ENCODE data around the gene KCND3. TPM values are rescaled to one million over a fixed set of nuclear protein-coding genes. Genes with fewer than 3 reads are reported as not detected.
"Not testable (repeated sequence)": the region's sequence is repeated elsewhere in the genome, so short reads cannot be mapped to it uniquely, and the experiment has no call there.

KCND3 gene
- polyA plus RNA-seq, 3 donors, result 1.3 to 1.5 (median 1.4) TPM

DNA sequence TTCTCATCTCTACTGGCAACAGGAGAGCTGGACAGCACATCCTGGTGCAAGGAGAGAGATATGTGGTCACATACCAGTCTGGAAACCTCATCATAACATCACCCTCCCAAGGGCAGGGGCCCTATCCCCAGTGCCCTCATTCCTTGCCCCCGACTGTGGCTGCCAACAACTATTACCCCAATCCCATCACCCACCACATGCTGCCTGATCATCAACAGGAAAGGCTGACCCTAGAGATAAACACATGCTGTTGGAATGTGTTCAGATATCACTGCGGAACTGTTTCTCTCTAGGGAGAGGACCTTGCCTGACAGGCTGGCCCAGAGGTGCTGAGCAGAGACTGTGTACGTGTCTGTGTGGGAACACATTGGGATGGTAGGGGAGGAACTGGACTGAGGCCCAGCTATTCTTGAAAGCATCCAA is 245.8 kb downstream of the KCND3 start:
- DNase-seq, result no peak

DNA sequence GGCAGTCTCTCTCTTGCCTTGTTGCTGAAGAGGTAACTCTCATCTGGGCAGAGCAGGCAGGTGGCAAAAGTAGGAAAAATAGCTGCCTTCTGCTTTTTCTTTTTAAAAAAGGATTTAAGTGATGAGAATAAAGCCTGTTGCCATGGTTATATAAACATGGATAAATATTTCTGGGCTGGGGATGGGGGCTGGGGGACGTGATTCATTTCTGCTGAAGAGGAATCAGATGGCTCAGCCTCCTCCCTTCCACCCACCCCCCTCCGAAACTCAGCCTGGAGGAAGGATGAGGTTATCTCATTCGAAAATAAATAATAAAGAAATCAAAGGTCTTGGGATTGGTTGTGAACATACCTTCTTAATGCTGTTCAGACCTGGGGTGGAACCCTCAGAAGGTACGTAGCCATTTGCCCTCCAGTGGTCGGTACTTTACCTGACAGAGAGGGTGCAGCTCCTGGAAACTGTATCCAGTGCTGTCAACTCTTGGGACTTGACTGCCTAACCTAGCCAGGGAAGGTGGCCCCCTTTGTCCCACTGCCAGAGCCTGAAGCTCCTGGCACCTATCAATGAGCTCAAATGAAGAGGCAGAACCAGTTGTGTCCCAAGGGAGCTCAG is 246.4 kb downstream of the KCND3 start:
- DNase-seq, result no peak

DNA sequence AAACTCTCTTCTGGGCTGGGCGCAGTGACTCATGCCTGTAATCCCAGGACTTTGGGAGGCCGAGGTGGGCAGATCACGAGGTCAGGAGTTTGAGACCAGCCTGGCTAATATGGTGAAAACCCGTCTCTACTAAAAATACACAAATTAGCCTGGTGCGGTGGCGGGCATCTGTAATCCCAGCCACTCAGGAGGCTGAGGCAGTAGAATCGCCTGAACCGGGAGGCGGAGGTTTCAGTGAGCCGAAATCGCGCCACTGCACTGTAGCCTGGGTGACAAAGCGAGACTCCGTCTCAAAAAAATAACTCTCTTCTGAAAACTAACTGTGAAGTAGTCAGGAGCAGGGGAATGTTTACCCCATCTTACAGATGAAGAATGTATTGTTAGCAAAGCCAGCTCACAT is 247.2 kb downstream of the KCND3 start:
- not testable (repeated sequence) for DNase-seq

DNA sequence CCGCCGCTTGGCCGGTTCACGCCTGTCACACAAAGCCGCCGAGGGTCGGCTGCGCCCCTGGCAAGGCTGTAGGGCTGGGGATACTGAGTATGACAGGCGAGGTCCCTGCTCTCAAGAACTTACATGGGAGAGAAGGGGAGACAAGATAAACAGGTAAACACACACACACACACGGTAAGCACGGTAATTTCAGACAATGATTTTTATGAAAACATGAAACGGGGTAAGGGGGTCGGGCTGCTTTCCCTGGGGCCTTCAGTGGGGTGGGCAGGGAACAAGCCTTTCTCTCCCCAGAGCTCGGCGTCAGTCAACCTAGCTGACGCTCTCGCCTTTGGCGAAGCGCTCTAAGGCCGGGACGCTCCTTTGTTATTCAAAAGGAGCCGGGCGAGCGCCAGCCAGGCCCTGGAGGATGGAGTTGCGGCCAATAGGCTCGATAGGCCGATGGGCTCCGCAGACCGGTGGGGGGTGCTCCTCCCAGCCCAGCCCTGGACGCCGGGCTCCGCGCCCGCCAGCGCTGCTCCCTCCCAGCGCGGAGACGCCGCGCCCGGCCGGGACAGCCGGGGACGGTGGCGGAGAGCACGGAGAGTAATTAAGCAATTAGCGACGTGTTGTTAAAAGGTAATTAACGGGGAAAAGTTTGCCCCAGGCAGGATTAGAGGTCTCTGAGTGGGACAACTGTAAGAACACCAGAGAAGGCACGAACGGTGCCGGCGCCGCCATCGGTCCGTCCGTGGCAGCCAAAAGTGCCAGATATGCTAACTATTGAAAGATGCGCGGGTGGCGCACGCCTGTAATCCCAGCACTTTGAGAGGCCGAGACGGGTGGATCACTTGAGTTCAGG is 249.3 kb downstream of the KCND3 start:
- DNase-seq, result no peak

DNA sequence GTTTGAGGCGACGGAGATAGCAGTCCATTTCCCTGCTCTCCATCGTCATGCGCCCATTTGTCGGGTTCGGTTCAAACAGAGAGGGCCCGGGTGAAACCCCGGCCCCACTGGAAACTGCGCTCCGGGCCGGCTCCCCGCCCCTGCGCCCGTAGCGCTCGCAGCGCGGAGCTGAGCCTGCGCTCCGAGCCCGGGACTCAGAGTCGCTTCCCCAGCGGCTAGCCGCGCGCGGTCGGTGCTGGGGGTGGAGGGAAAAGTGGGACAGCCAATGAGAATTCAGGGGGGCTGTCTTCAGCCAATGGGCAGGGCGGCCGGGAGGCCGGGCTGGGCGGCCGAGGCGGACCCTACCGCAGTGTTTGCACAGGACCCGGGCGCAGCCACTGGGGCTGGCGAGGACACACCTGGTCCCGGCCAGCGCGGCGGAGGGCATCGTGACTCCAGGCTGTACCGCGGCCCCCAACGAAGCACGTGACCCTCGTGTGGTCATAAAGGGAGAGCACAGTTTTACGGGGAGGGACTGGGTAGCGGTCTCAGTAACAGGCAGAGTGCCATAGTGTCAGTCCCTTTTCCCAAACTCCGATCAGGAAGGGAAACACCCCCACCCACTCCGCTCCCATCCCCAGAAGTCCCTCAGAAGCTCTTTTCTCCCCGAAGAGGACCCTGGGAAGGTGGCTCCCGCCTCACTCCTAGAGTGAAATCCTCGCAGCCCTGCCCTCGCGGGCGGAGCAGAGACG is 250.1 kb downstream of the KCND3 start, which contains the start of gene INKA2:
Gene INKA2 (minus strand): TSS at position 202 of the 731 bp plus-strand sequence. CDS start 153 bp downstream, at position 49.
- peak; percentile 75 for DNase-seq

DNA sequence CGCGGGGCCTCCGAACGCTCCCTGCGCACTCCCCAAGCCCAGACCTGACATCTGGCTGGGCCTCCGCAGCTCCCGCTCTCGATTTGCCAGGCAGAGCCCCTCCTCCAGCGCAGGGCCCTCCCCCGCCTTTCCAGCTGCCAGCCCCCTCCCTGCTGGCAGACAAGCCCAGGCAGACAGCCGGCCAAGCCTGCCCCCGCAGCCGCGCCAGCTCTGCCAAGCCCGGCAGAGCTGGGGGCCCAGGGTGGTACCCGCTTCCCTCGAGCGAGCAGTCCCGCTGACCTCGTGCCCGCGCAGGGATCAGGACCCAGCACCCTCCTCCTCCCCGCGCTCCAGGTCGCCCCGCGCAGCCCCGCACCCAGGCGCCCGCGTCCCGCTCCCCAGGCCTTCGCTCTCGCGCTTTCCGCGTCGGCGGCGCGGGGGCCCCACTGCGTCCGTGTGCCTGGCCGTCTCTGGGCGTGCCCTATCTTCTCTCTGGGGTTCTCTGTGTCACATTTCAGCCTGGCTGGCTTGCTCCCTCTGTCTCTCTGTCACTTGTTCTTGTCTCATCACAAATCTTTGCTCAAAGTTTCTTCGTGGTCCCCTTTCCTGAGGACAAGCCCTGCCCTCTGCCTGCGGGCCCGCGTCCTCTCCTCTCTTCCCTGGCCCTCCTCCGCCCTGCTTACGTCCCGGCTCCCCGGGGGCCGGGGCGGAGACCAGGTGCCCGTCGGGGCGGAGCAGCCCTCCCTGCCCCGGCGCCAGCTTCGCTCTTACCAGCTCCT is 250.9 kb downstream of the KCND3 start:
- DNase-seq, result peak; percentile 62

DNA sequence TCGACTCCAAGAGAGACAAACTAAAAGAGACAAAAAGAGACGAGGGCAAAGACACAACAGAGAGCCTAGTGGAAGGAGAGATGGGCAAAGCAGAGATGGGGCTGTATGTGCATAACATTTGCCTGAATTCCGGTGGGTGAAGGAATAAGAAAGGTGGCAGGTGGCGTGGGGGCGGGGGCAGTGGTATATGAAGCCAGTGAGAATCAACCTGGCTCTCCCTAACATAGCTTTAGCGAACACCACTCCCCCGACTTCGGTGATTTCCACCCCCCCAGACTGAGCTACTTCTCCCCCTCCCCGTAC is 251.4 kb downstream of the KCND3 start:
- DNase-seq, result no peak

DNA sequence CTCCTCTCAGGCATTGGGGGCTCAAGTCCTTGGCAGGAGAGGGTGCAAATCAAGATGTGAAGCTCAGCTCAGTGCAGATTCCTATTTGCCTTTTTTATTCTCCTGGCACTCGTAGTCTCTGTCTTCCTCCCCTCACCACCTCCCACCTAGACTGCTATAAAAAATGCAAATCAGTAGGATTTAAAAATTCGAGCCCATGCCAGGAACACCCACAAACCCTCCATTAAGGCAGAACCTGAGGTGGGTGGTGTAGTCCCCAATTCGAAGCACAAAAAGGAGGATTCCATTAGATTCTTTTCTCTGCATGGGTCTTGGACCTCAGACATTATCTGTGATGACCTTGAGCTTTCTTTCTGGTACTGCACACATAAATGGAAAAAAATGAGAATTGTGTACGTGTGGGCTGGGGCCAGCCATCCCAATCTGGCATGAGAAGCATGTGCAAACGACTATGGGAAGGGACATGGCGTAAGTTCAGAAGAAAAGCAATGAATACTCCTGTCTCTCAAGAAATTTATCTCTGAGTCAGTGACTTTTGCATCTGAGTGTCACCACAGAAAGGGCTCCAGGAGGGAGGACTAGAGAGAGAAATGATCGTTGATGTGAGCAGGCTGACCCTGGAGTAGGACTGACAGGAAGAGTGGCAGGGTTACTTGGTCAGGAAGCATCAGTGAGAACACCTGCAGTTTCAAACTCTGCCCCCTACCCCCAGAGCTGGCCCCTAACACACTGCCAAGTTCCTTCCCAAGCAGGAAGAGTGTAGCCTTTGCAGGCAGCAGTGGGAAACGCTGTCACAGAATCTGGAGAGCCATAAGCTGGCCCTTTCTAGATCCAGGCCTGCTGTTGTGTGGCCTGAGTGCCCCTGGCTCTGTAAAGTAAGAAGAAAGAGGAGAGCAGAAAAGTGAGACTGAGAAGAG is 252.0 kb downstream of the KCND3 start:
- no peak for DNase-seq

DNA sequence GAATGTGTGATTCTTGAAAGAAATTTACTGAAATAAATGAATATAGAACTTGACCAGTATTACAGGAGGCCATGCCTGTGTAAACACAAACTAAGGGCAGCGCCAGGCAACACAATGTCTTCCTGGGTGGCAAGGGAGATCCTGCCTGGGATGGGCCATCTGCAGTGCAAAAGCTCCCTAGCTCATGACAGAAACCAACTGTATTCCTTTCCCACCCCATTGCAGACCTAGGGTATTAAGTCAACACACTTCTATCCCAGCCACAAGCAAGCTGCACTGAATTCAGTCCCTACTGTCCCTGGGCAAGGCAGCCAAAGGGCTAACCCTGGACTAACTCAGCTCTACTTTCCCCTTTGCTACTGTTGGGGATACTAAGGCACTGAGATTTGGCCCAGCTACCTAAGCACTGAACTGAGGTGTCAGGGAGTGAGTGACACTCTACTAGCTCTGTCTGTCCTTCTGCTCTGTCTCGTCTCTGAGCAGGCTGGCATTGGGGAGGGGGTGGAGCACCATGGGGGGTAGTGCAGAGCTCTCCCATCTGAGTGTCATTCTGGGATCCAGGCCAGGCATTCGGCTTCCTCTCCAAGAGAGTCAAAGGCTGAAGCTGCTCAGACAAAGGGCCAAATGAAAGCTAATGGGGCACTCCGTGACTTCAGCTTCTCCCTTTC is 252.8 kb downstream of the KCND3 start:
- DNase-seq, result no peak

DNA sequence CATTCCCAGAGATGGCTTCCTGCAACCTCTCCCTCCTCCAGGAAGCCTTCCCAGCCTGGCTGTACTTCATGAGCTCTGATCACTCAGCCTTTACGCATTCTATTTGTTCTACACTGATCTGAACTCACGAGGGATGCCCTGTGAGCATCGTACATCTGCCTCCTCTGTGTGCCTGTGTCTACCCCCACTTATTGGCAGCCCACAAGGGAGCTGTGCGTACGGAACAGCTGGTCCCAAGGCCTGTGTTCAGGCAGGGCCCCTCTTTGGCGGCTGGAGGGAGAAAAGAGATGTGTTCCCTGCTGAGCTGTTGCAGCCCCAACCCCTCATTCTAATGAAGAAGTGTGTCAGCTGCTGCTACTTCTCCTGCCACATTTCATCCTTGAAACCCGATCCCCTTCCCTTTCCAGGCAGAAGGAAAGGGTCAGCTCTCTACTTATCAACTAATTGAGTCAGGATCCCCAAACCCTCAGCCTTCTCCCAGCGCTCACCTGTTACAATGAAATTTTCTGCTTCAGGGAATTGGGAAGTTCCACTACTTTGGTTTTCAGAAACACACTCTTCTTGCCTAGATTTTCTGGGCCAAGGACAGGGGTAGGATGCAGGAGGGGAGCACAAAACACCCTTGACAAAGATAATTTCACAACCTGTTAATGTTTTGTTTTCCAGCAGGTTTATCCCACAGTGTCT is 253.5 kb downstream of the KCND3 start:
- peak; percentile 51 for DNase-seq

DNA sequence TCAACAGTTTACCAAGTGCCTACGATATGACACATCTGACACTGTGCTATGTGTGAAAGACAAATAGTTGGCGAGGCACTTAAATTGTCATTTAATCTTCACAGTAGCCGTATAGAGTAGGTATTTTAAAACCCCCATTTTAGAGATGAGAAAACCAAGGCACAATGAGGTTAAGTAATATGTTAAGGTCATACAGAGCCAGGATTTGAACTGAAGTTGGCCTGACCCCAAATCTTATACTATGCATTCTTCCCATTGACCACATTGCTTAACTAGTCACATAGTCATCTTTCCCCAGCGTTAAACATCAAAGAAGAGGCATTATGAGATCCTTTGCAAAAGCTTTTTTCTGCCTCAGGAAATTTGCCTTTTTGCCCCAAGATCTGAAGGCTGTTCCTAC is 254.1 kb downstream of the KCND3 start:
- no peak for DNase-seq

DNA sequence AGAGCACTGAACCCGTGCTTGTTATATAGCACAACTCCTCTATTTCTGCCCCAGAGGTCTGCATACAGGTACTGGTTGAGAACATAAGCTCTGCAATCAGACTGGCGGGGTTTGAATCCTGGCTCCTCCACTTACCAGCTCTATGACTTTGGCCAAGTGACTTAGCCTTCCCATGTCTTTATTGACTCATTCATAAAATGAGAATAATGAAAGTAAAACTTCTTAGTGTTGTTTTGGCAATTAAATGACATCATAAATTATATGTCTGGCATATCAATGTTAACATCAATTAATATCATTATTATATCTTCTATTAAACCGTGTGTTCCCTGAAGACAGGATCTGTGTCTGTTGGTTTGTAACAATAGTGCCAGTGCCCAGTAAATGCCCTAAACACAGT is 254.6 kb downstream of the KCND3 start:
- DNase-seq, result no peak

DNA sequence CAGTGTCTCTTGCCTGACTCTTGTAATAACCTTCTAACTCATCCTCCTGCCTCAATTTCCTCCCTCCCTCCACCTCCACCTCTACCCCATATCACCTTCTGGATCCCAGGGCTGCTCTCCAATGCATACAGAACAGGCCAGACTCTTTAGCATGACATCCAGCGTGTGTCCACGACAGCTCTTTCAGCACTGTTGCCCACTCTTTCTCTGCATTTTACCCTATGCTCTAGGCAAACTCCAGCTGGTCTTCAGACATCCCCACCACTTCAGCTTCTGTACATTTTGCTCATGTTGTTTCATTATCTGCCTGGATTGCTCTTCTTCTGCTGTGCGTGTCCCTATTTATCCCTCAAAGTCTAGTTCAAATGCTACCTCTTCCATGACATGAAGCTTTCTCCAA is 255.0 kb downstream of the KCND3 start:
- no peak for DNase-seq

DNA sequence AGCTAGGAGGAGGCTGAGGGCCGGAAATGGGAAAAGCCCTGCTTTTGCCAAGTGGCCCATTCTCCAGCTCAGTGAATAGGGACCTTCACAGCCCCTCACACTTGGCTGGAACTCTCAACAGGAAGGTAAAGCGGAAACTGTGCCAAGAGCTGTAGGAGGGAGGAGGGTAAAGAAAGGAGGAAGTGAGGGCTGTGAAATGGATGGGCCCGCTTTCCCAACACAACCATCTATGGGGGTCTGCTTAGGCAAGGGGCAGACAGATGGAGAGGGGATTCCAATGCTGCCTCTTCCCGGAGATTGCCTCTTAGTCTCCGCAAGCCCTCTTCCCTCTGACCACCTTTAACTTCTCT is 255.5 kb downstream of the KCND3 start:
- DNase-seq, result no peak

DNA sequence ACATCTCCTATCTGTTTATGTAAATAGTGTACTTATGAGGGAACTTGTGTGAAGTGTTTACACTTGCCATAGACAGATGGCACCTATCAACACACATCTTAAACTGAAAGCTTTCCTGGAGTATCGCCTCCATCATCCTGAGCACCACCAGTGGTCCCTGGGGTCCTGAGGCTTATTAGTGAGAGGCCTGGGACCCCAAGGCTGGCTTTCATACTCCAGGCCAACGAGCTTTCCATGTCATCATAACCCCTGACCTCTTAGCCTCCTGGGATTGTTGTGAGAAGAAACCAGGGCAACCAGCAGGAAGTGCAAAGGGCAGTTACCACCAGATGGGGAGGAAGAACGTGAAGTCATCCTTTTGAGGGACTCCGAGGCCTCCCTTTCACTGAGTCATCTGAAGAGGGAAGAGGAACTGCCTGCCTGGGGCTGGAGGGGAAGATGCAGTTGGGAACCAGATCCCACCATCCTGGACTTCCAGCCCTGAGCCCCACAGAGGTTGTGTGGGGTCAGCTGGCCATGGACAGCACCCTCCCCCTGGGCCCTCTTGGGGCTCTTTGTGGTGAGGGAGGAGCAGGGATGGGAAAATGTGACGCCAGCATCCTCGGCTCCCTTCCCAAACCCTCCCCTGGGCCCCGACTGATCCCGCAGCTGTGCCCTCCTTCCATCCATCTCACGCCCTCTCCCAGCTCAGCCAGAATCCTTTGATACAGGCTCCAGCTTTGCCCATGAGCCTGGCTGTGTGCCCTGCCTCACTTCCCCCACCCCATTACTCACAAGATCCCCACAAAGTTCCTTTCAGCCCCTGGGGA is 256.1 kb downstream of the KCND3 start:
- no peak for DNase-seq

DNA sequence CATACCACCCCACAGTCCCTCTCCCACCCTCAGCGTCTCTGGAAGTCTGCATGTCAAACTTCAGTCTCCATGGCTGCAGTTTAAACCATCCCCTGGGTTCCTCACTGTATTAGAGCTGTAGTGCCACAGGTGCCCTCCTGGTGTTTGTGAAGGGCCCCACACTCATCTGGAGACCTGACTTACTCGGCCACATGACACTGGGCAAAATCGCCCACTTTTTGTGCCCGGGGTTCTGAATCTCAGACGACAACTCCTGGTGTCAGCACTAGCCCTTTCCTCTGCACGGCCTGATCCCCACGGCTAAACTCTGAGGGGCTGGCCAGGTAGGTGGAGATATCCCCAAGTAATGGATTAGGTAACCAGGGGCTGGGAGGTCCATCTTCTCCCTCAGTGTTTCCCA is 256.8 kb downstream of the KCND3 start:
- no peak for DNase-seq

DNA sequence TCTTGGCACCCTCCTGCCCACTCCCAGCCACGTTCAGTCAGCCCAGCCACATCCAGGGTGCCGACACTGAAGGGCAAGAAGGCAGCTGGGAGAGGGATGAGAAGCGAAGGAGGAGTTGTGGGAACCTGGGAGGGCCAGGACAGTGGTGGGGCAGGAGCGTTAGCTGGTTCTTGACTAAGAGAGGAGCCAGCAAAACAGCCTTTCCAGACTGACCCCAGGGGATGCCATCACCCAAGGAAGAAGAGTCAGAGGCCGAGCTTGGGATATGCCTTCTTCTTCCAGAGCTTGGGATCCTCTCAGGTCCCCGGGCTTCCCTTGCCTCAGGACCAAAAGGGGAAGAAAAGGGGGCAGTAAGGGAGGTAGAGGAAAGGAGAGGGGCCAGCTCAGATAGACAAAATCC is 257.5 kb downstream of the KCND3 start:
- DNase-seq, result no peak

DNA sequence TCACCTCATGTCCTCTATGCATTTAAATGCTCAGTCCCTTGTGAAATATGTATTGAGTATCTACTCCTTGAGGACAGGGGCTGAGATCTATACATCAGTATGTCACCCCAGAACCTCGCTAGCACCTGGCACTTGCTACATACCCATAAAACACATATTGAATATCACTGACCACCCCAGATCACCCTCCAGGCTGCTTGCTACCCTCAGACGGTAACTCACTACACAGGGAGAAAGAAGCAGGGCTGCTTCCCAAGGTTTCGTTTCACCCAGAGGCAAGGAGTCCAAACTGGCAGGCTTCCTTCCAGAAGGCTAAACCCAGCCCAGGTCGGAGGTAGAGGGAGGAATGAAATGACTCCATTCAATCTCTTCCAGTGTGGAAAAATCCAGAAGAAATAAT is 258.8 kb downstream of the KCND3 start:
- no peak for DNase-seq

Measured in renal pelvis (tissue), 4 donors.